MCF 10A (cell line): ENCODE results near the gene MYL5. TPM values are rescaled to one million over a fixed set of nuclear protein-coding genes. Genes with fewer than 3 reads are reported as not detected.

Source experiments
- Bru-seq: library from RNA; stranded (reverse); fragments of 400-500 nt; gene quantifications from one replicate; lab custom pipeline; 2021; lab: Mats Ljungman, UMichigan
- BruChase-seq, 2 experiments: library from RNA; stranded (reverse); fragments of 400-500 nt; gene quantifications; one replicate each; lab custom pipeline; 2021; lab: Mats Ljungman, UMichigan
- BruUV-seq: library from RNA; stranded (reverse); fragments of 400-500 nt; replicated peaks from 2 replicates; lab custom pipeline; 2021; lab: Mats Ljungman, UMichigan
- CTCF ChIA-PET: fragments of 300-600 bp; sonication (Branson Sonifier 250); formaldehyde crosslinking; extraction: SDS; loops from one replicate; lab custom pipeline; 2021; ENCODE audit warnings: antibody characterized with exemption, inconsistent platforms; lab: Yijun Ruan, JAX
- POLR2A ChIA-PET: fragments of 300-600, 350-650 bp; sonication (Branson Sonifier 250); formaldehyde crosslinking; extraction: SDS; loops from one replicate; lab custom pipeline; 2020; ENCODE audit warnings: antibody characterized with exemption, inconsistent platforms; lab: Yijun Ruan, JAX
- DNase-seq: peaks from one replicate; pipeline ENCODE4 v3.0.0-alpha.2; 2018; ENCODE audit not compliant: unreplicated experiment
- H3K27ac Mint-ChIP-seq: one replicate; pipeline ENCODE4 v1.8.0; 2022; ENCODE audit warnings: mild to moderate bottlenecking, low read depth, mixed read lengths; ENCODE audit not compliant: unreplicated experiment
- H3K27me3 Mint-ChIP-seq: one replicate; pipeline ENCODE4 v1.8.0; 2022; ENCODE audit warnings: mixed read lengths; ENCODE audit not compliant: insufficient read depth, unreplicated experiment
- H3K36me3 Mint-ChIP-seq: one replicate; pipeline ENCODE4 v1.8.0; 2022; ENCODE audit warnings: mild to moderate bottlenecking, moderate library complexity, mixed read lengths; ENCODE audit not compliant: insufficient read depth, unreplicated experiment
- H3K4me1 Mint-ChIP-seq: one replicate; pipeline ENCODE4 v1.8.0; 2022; ENCODE audit warnings: mixed read lengths; ENCODE audit not compliant: insufficient read depth, unreplicated experiment
- H3K4me3 Mint-ChIP-seq: one replicate; pipeline ENCODE4 v1.8.0; 2022; ENCODE audit warnings: mild to moderate bottlenecking, moderate library complexity, mixed read lengths; ENCODE audit not compliant: unreplicated experiment
- H3K9me3 Mint-ChIP-seq: one replicate; pipeline ENCODE4 v1.8.0; 2022; ENCODE audit warnings: mixed read lengths; ENCODE audit not compliant: unreplicated experiment
- intact Hi-C: fragments of 100-400 bp; cut with micrococcal nuclease; formaldehyde crosslinking; loops from 2 replicates; pipeline ENCODE4 v1.14.1; 2022
- long read RNA-seq: library from polyadenylated mRNA; stranded (forward); transcript quantifications from one replicate; pipeline ENCODE4 v2.0.0, GENCODE V29; 2022
- total RNA-seq: library from RNA; stranded (reverse); gene quantifications from 2 replicates; pipeline ENCODE4 v1.2.3, GENCODE V29; 2022
- TF ChIP-seq, protein P1 (sequence below): fragments of 200-600 bp; IDR thresholded peaks from one replicate; pipeline ENCODE4 v1.8.0; 2022; ENCODE audit warnings: antibody characterized with exemption, mild to moderate bottlenecking; ENCODE audit not compliant: unreplicated experiment

The MYL5 gene
- 30.6 and 32.9 TPM in 2 replicates for total RNA-seq
- Bru-seq, nascent RNA: percentile 54 among the genes with signal in this experiment
- BruChase-seq, experiment 1, labeled RNA remaining after a 6-hour chase: percentile 50 among the genes with signal in this experiment
- BruChase-seq, experiment 2, labeled RNA remaining after a 2-hour chase: percentile 47 among the genes with signal in this experiment
- long read RNA-seq, partial matches to known transcripts: 3 of 31 reads
- long read RNA-seq, other reads (novel, unspliced or antisense): 27 of 31 reads

DNA sequence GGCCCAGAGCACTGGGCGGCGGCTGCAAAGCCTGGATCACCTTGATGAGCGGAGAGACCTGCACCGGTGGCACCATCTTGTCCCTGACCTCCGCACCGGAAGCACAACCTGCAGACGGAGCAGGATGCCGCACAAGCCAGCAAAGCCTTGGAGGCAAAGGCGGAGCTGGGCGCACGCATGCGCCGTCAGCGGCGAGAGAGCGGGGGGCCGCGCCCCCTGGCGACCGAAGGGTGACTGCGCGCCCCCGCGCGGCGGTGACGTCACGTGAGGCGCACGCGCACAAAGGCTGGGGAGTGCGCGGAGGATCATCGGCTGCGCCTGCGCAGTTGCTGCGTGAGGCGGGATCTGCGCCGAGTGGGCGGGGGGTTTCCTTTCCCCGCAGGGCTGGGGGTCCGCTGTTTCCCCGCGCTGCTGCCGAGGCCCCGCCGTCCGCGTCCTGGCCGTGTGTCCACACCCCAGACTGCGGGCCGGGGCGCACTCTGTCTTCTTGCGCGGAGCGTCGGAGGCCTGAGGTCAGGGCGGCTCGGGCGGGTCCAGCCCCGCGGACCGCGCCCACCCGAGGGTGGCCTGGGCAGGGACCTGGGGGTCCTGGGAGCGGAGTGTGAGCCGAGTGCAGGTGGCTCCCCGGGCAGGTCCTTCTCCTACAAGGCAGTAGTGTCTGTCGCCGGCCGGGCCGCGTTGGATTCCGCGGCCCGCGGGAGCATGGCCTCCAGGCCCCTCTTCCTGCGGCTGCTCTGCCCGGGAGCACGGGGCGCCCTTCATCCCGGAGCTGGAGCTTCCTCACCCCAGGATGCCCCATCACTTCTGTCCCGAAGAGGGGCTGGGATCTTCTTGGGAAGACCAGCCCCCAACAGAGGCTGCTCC, at the start of gene MYL5, which contains the start of gene ATP5ME:
TSS of gene MYL5 (plus strand) at position 371 of the 864 bp plus-strand sequence. CDS start 3,485 bp downstream, outside the sequence.
TSS of gene ATP5ME (minus strand) at position 105 of the 864 bp plus-strand sequence. CDS start at position 76, 29 bp downstream.
- Mint-ChIP-seq H3K4me3 (peak within 1 kb of the TSS; percentile 83), H3K27me3 (no peaks in the 10 kb centered on the region), H3K36me3 (peaks cover 48% of the 10 kb centered on the region), H3K27ac (peak within 1 kb of the TSS; percentile 82), H3K9me3 (no peaks in the 10 kb centered on the region), H3K4me1 (peaks cover 14% of the 10 kb centered on the region)
- BruUV-seq: TSS peak; percentile 43
- DNase-seq: peak; percentile 96
- intact Hi-C loops: loop anchor here (1.0 to 10.0 kb wide), 2 partner anchors 72 to 200 kb away; no protein-coding TSS in a partner anchor
- ChIA-PET POLR2A (interaction anchor here (0.6 to 2.8 kb wide), 15 partner anchors 9 to 202 kb away, joined by 3 to 23 read pairs (median 6); no protein-coding TSS in a partner anchor), CTCF (interaction anchor here (0.6 to 2.9 kb wide), 9 partner anchors 10 to 71 kb away, joined by 3 to 14 read pairs (median 3); no protein-coding TSS in a partner anchor)
- TF ChIP-seq, protein P1, sequence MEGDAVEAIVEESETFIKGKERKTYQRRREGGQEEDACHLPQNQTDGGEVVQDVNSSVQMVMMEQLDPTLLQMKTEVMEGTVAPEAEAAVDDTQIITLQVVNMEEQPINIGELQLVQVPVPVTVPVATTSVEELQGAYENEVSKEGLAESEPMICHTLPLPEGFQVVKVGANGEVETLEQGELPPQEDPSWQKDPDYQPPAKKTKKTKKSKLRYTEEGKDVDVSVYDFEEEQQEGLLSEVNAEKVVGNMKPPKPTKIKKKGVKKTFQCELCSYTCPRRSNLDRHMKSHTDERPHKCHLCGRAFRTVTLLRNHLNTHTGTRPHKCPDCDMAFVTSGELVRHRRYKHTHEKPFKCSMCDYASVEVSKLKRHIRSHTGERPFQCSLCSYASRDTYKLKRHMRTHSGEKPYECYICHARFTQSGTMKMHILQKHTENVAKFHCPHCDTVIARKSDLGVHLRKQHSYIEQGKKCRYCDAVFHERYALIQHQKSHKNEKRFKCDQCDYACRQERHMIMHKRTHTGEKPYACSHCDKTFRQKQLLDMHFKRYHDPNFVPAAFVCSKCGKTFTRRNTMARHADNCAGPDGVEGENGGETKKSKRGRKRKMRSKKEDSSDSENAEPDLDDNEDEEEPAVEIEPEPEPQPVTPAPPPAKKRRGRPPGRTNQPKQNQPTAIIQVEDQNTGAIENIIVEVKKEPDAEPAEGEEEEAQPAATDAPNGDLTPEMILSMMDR: peak; percentile 84

DNA sequence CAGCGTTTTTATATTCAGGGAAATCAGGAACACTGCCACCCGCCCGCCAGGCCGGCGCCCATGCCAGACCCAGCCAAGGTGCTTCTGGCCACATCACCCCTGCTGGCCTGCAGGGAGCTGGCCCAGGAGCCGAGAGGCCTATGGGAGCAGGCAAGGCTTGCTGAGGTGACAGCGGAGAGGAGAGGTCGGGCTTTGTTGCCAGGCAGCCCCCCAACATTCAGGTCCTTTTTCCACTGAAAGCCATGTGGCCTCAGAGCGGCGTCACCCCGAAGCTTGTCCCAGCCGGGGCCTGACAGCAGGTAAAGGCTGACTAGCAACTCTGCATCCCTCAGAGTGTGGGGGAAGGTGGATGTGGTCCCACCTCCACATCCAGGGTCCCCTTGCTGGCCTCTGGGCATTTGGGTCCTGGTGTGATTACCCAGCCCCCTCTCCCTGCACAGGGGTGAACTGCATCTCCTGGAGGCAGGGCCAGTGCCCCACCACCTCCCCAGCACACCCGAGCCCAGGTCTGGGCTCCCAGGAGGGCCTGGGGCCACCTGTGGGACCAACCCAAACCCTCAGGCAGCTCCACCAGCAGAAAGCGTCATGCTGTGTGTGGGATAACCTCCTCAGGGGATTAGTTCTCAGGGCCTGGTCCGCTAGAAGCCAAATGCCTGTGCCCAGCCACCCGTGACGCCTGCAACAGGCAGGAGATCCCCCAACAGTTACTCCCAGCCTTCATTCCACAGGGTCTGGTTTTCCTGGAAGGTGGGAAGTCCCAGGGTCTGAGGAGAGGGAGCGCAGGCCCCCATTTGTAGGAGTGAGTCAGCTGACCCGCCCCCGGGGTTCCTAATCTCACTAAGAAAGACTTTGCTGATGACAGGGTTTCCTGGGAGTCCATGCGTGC, 49.4 kb upstream of the MYL5 start, which contains the start of gene PDE6B:
TSS of gene PDE6B (plus strand) at position 869 of the 886 bp plus-strand sequence. CDS start 54 bp downstream, outside the sequence.
- no peak within 1 kb of the TSS for H3K27ac Mint-ChIP-seq
- no peak within 1 kb of the TSS for H3K4me3 Mint-ChIP-seq
- H3K27me3 Mint-ChIP-seq: peaks cover 32% of the 10 kb centered on the region
- H3K9me3 Mint-ChIP-seq: no peaks in the 10 kb centered on the region
- intact Hi-C loops: no loop called here
- TF ChIP-seq, protein P1: no peak
- H3K36me3 Mint-ChIP-seq: no peaks in the 10 kb centered on the region
- BruUV-seq: no TSS peak
- no peak for DNase-seq
- ChIA-PET CTCF (no interaction called here), POLR2A (no interaction called here)
- H3K4me1 Mint-ChIP-seq: no peaks in the 10 kb centered on the region

- H3K4me1 Mint-ChIP-seq: no peaks in the 10 kb centered on the region
- H3K4me3 Mint-ChIP-seq: no peak overlapping the region
- TF ChIP-seq, protein P1: no peak
- intact Hi-C loops: no loop called here
- DNase-seq: no peak
- H3K27me3 Mint-ChIP-seq: peaks cover 32% of the 10 kb centered on the region
- H3K27ac Mint-ChIP-seq: no peak overlapping the region
- ChIA-PET POLR2A (no interaction called here), CTCF (no interaction called here)
- H3K36me3 Mint-ChIP-seq: no peaks in the 10 kb centered on the region
- no peaks in the 10 kb centered on the region for H3K9me3 Mint-ChIP-seq
- BruUV-seq: no TSS peak
Observed at GRCh38 chr4:625631-626161, 48.6 kb upstream of the MYL5 start.
